HG03280 (cell line): ENCODE results near the gene CD300C.
"Not testable (repeated sequence)": the region's sequence is repeated elsewhere in the genome, so short reads cannot be mapped to it uniquely, and the experiment has no call there.

Experiments used
- ATAC-seq: cut with Tn5 transposase; IDR thresholded peaks from one replicate; pipeline ENCODE4 v1.9.1; 2021; ENCODE audit warnings: mild to moderate bottlenecking, moderate library complexity; ENCODE audit not compliant: unreplicated experiment

CD300C gene

GRCh38 chr17:74563358-74563757 is 17.4 kb upstream of the CD300C start:
- ATAC-seq = no peak

GRCh38 chr17:74561586-74561985 is 15.7 kb upstream of the CD300C start:
- no peak for ATAC-seq

- no peak for ATAC-seq
Observed at GRCh38 chr17:74558882-74559519, 13.1 kb upstream of the CD300C start.

- not testable (repeated sequence) for ATAC-seq
Observed at GRCh38 chr17:74558402-74558801, 12.5 kb upstream of the CD300C start.

- no peak for ATAC-seq
Observed at GRCh38 chr17:74555427-74555940, 9.6 kb upstream of the CD300C start.

GRCh38 chr17:74554909-74555308 is 9.0 kb upstream of the CD300C start:
- ATAC-seq = no peak

- ATAC-seq = no peak
Observed at GRCh38 chr17:74552037-74552436, 6.1 kb upstream of the CD300C start.

- no peak for ATAC-seq
Observed at GRCh38 chr17:74550602-74551001, 4.7 kb upstream of the CD300C start.

GRCh38 chr17:74549343-74549742 is 3.4 kb upstream of the CD300C start:
- no peak for ATAC-seq

- ATAC-seq = no peak
Observed at GRCh38 chr17:74547736-74548135, 1.8 kb upstream of the CD300C start.

- no peak for ATAC-seq
Observed at GRCh38 chr17:74547264-74547663, 1.3 kb upstream of the CD300C start.

GRCh38 chr17:74546586-74546985 is 671 bp upstream of the CD300C start:
- no peak for ATAC-seq

- no peak for ATAC-seq
Observed at GRCh38 chr17:74544991-74545842, 698 bp downstream of the CD300C start.

- no peak for ATAC-seq
Observed at GRCh38 chr17:74543891-74544760, 1.8 kb downstream of the CD300C start.

GRCh38 chr17:74543406-74543805 is 2.5 kb downstream of the CD300C start:
- ATAC-seq = no peak

GRCh38 chr17:74542727-74543383 is 3.1 kb downstream of the CD300C start:
- ATAC-seq = no peak

- ATAC-seq = no peak
Observed at GRCh38 chr17:74542166-74542565, 3.7 kb downstream of the CD300C start.

- no peak for ATAC-seq
Observed at GRCh38 chr17:74541176-74542111, 4.5 kb downstream of the CD300C start.

GRCh38 chr17:74539281-74539820 is 6.6 kb downstream of the CD300C start:
- no peak for ATAC-seq
